ENCODE data around the gene GIMAP2.
"Not testable (repeated sequence)": the region's sequence is repeated elsewhere in the genome, so short reads cannot be mapped to it uniquely, and the experiment has no call there.

Gene GIMAP2

GRCh38 chr7:150685219-150686029 is at the start of gene GIMAP2:
Gene GIMAP2 (plus strand): TSS chr7:150685706. CDS start chr7:150687060, 1,354 bp downstream.
- H3K4me3 Mint-ChIP-seq = peak within 1 kb of the TSS; percentile 95

GRCh38 chr7:150641854-150642253 is 43.7 kb upstream of the GIMAP2 start:
- Mint-ChIP-seq H3K4me1 (ENCODE audit: low read depth) (peaks cover 15% of the 10 kb centered on the region), H3K9me3 (peaks cover 59% of the 10 kb centered on the region), H3K36me3 (ENCODE audit: low read depth) (peaks cover 55% of the 10 kb centered on the region), H3K4me3 (no peak overlapping the region), H3K27ac (no peak overlapping the region), H3K27me3 (ENCODE audit: low read depth) (no peaks in the 10 kb centered on the region)
- DNase-seq (ENCODE audit: low spot score) = no peak

More at GRCh38 chr7:150685219-150686029, at the start of gene GIMAP2:
- Mint-ChIP-seq H3K27ac (peak within 1 kb of the TSS; percentile 95), H3K9me3 (peaks cover 49% of the 10 kb centered on the region), H3K27me3 (ENCODE audit: low read depth) (no peaks in the 10 kb centered on the region), H3K4me1 (ENCODE audit: low read depth) (peaks cover 66% of the 10 kb centered on the region), H3K36me3 (ENCODE audit: low read depth) (peaks cover 72% of the 10 kb centered on the region)
- DNase-seq (ENCODE audit: low spot score) = no peak

GRCh38 chr7:150642926-150643325 is 42.6 kb upstream of the GIMAP2 start:
- Mint-ChIP-seq H3K9me3 (peaks cover 53% of the 10 kb centered on the region), H3K4me3 (no peak overlapping the region), H3K36me3 (ENCODE audit: low read depth) (peaks cover 46% of the 10 kb centered on the region), H3K27ac (no peak overlapping the region), H3K27me3 (ENCODE audit: low read depth) (no peaks in the 10 kb centered on the region), H3K4me1 (ENCODE audit: low read depth) (peaks cover 15% of the 10 kb centered on the region)
- DNase-seq (ENCODE audit: low spot score) = no peak

- Mint-ChIP-seq H3K9me3 (peaks cover 48% of the 10 kb centered on the region), H3K36me3 (ENCODE audit: low read depth) (peaks cover 40% of the 10 kb centered on the region), H3K27me3 (ENCODE audit: low read depth) (no peaks in the 10 kb centered on the region), H3K4me3 (no peak overlapping the region), H3K27ac (peak overlapping the region; percentile 41), H3K4me1 (ENCODE audit: low read depth) (peaks cover 27% of the 10 kb centered on the region)
- DNase-seq (ENCODE audit: low spot score) = no peak
Observed at GRCh38 chr7:150645259-150646020, 40.1 kb upstream of the GIMAP2 start.

- peaks cover 49% of the 10 kb centered on the region for H3K36me3 Mint-ChIP-seq (ENCODE audit: low read depth)
- peaks cover 69% of the 10 kb centered on the region for H3K9me3 Mint-ChIP-seq
- H3K27me3 Mint-ChIP-seq (ENCODE audit: low read depth) = no peaks in the 10 kb centered on the region
- H3K27ac Mint-ChIP-seq = peak overlapping the region; percentile 32
- H3K4me3 Mint-ChIP-seq = no peak overlapping the region
- DNase-seq (ENCODE audit: low spot score) = no peak
- H3K4me1 Mint-ChIP-seq (ENCODE audit: low read depth) = peaks cover 23% of the 10 kb centered on the region
Observed at GRCh38 chr7:150648353-150649079, 37.0 kb upstream of the GIMAP2 start.

- peaks cover 69% of the 10 kb centered on the region for H3K9me3 Mint-ChIP-seq
- H3K4me1 Mint-ChIP-seq (ENCODE audit: low read depth) = peaks cover 25% of the 10 kb centered on the region
- DNase-seq (ENCODE audit: low spot score) = no peak
- H3K4me3 Mint-ChIP-seq = no peak overlapping the region
- H3K27ac Mint-ChIP-seq = no peak overlapping the region
- peaks cover 49% of the 10 kb centered on the region for H3K36me3 Mint-ChIP-seq (ENCODE audit: low read depth)
- no peaks in the 10 kb centered on the region for H3K27me3 Mint-ChIP-seq (ENCODE audit: low read depth)
Observed at GRCh38 chr7:150649080-150649385, 36.5 kb upstream of the GIMAP2 start.

GRCh38 chr7:150654692-150655091 is 30.8 kb upstream of the GIMAP2 start:
- H3K27ac Mint-ChIP-seq = no peak overlapping the region
- H3K27me3 Mint-ChIP-seq (ENCODE audit: low read depth) = no peaks in the 10 kb centered on the region
- H3K4me1 Mint-ChIP-seq (ENCODE audit: low read depth) = peaks cover 4% of the 10 kb centered on the region
- DNase-seq (ENCODE audit: low spot score) = no peak
- H3K36me3 Mint-ChIP-seq (ENCODE audit: low read depth) = peaks cover 32% of the 10 kb centered on the region
- no peak overlapping the region for H3K4me3 Mint-ChIP-seq
- peaks cover 62% of the 10 kb centered on the region for H3K9me3 Mint-ChIP-seq

GRCh38 chr7:150656047-150656446 is 29.5 kb upstream of the GIMAP2 start:
- Mint-ChIP-seq H3K4me1 (ENCODE audit: low read depth) (peaks cover 6% of the 10 kb centered on the region), H3K9me3 (peaks cover 52% of the 10 kb centered on the region)

GRCh38 chr7:150657526-150657925 is 28.0 kb upstream of the GIMAP2 start:
- H3K4me3 Mint-ChIP-seq = no peak overlapping the region
- H3K27me3 Mint-ChIP-seq (ENCODE audit: low read depth) = no peaks in the 10 kb centered on the region
- H3K36me3 Mint-ChIP-seq (ENCODE audit: low read depth) = peaks cover 30% of the 10 kb centered on the region
- H3K9me3 Mint-ChIP-seq = peaks cover 44% of the 10 kb centered on the region
- DNase-seq (ENCODE audit: low spot score) = no peak
- peaks cover 14% of the 10 kb centered on the region for H3K4me1 Mint-ChIP-seq (ENCODE audit: low read depth)
- H3K27ac Mint-ChIP-seq = no peak overlapping the region

More at GRCh38 chr7:150656047-150656446, 29.5 kb upstream of the GIMAP2 start:
- no peak overlapping the region for H3K27ac Mint-ChIP-seq
- no peak for DNase-seq (ENCODE audit: low spot score)
- peaks cover 31% of the 10 kb centered on the region for H3K36me3 Mint-ChIP-seq (ENCODE audit: low read depth)
- H3K4me3 Mint-ChIP-seq = no peak overlapping the region
- no peaks in the 10 kb centered on the region for H3K27me3 Mint-ChIP-seq (ENCODE audit: low read depth)

GRCh38 chr7:150660939-150661613 is 24.4 kb upstream of the GIMAP2 start:
- H3K36me3 Mint-ChIP-seq (ENCODE audit: low read depth) = peaks cover 43% of the 10 kb centered on the region
- no peak for DNase-seq (ENCODE audit: low spot score)
- no peaks in the 10 kb centered on the region for H3K27me3 Mint-ChIP-seq (ENCODE audit: low read depth)
- H3K4me1 Mint-ChIP-seq (ENCODE audit: low read depth) = peaks cover 47% of the 10 kb centered on the region
- H3K27ac Mint-ChIP-seq = no peak overlapping the region
- no peak overlapping the region for H3K4me3 Mint-ChIP-seq
- peaks cover 33% of the 10 kb centered on the region for H3K9me3 Mint-ChIP-seq

- H3K27me3 Mint-ChIP-seq (ENCODE audit: low read depth); DNase-seq (ENCODE audit: low spot score): not testable (repeated sequence)
- H3K4me1 Mint-ChIP-seq (ENCODE audit: low read depth) = peaks cover 63% of the 10 kb centered on the region
- peaks cover 18% of the 10 kb centered on the region for H3K9me3 Mint-ChIP-seq
- peaks cover 42% of the 10 kb centered on the region for H3K36me3 Mint-ChIP-seq (ENCODE audit: low read depth)
- H3K4me3 Mint-ChIP-seq = peak overlapping the region; percentile 75
- peak overlapping the region; percentile 97 for H3K27ac Mint-ChIP-seq
Observed at GRCh38 chr7:150662821-150663220, 22.7 kb upstream of the GIMAP2 start.

- H3K4me3 Mint-ChIP-seq = peak overlapping the region; percentile 75
- H3K27me3 Mint-ChIP-seq (ENCODE audit: low read depth) = no peaks in the 10 kb centered on the region
- H3K27ac Mint-ChIP-seq = peak overlapping the region; percentile 97
- peaks cover 47% of the 10 kb centered on the region for H3K36me3 Mint-ChIP-seq (ENCODE audit: low read depth)
- no peak for DNase-seq (ENCODE audit: low spot score)
- peaks cover 19% of the 10 kb centered on the region for H3K9me3 Mint-ChIP-seq
- peaks cover 73% of the 10 kb centered on the region for H3K4me1 Mint-ChIP-seq (ENCODE audit: low read depth)
Observed at GRCh38 chr7:150663802-150664494, 21.6 kb upstream of the GIMAP2 start.

Data from T-helper 2 cell treated with Interferon-gamma antibody and Interleukin-4, amounts not matched to agents 5 μg/mL and 100 μg/mL, for 36 hours (primary cell).